Osteoblast (primary cell): ENCODE results near the gene SFI1. TPM values are rescaled to one million over a fixed set of nuclear protein-coding genes. Genes with fewer than 3 reads are reported as not detected.

ENCODE experiments used
- DNase-seq: peaks from one replicate; pipeline ENCODE4 v3.0.0; 2011; ENCODE audit warnings: low spot score, mixed read lengths; ENCODE audit not compliant: insufficient read length; ENCODE audit errors: missing footprints
- H2AFZ ChIP-seq: 2 replicates; pipeline ENCODE4 v1.6.0; 2011; ENCODE audit warnings: mild to moderate bottlenecking, low read length
- H3K27ac ChIP-seq: 2 replicates; pipeline ENCODE4 v1.5.1; 2011; ENCODE audit warnings: mild to moderate bottlenecking, low read depth, low read length, moderate library complexity
- H3K27me3 ChIP-seq: 2 replicates; pipeline ENCODE4 v1.6.0; 2012; ENCODE audit warnings: mild to moderate bottlenecking, control low read depth, inconsistent platforms, low read length, moderate library complexity; ENCODE audit not compliant: insufficient read depth
- H3K36me3 ChIP-seq: 2 replicates; pipeline ENCODE4 v1.5.1; 2011; ENCODE audit warnings: mild to moderate bottlenecking, low read length, control low read depth, moderate library complexity; ENCODE audit not compliant: insufficient read depth
- H3K4me1 ChIP-seq: 2 replicates; pipeline ENCODE4 v1.5.1; 2011; ENCODE audit warnings: mild to moderate bottlenecking, low read length, control low read depth, moderate library complexity; ENCODE audit not compliant: insufficient read depth
- H3K4me2 ChIP-seq: 2 replicates; pipeline ENCODE4 v1.6.0; 2011; ENCODE audit warnings: mild to moderate bottlenecking, low read length; ENCODE audit not compliant: insufficient read depth
- H3K4me3 ChIP-seq: fragments of 200-600 bp; sonication (generic); 3 replicates; pipeline ENCODE4 v1.5.1; 2012; ENCODE audit warnings: mild to moderate bottlenecking, low read length, inconsistent platforms; ENCODE audit not compliant: insufficient read depth
- H3K79me2 ChIP-seq: 2 replicates; pipeline ENCODE4 v1.6.0; 2012; ENCODE audit warnings: mild to moderate bottlenecking, low read length, control low read depth, inconsistent platforms; ENCODE audit not compliant: insufficient read depth
- H3K9me3 ChIP-seq: 2 replicates; pipeline ENCODE4 v1.5.1; 2011; ENCODE audit warnings: low read depth, low read length, control low read depth
- H4K20me1 ChIP-seq: 2 replicates; pipeline ENCODE4 v1.6.0; 2012; ENCODE audit warnings: mild to moderate bottlenecking, low read length, control low read depth; ENCODE audit not compliant: insufficient read depth
- total RNA-seq: library from RNA; depleted of rRNA; stranded (reverse); fragments of >200 nt; gene quantifications from 2 replicates; pipeline ENCODE4 v1.2.3, GENCODE V29; 2012
- TF ChIP-seq, protein P1 (sequence below): IDR thresholded peaks from 2 replicates; pipeline ENCODE4 v1.5.1; 2011; ENCODE audit warnings: mild to moderate bottlenecking, low read depth, low read length, moderate library complexity; ENCODE audit errors: extremely low read depth

SFI1 gene
- total RNA-seq, 1 donor: 16.6 TPM

- Histone ChIP-seq H3K79me2 (no peaks in the 10 kb centered on the region), H3K4me2 (no peak overlapping the region), H3K27ac (no peak overlapping the region), H3K4me3 (no peak overlapping the region), H3K27me3 (no peaks in the 10 kb centered on the region), H3K4me1 (no peaks in the 10 kb centered on the region), H4K20me1 (no peaks in the 10 kb centered on the region), H2AFZ (no peak overlapping the region), H3K36me3 (no peaks in the 10 kb centered on the region), H3K9me3 (no peaks in the 10 kb centered on the region)
- DNase-seq: peak; percentile 72
- TF ChIP-seq, protein P1, sequence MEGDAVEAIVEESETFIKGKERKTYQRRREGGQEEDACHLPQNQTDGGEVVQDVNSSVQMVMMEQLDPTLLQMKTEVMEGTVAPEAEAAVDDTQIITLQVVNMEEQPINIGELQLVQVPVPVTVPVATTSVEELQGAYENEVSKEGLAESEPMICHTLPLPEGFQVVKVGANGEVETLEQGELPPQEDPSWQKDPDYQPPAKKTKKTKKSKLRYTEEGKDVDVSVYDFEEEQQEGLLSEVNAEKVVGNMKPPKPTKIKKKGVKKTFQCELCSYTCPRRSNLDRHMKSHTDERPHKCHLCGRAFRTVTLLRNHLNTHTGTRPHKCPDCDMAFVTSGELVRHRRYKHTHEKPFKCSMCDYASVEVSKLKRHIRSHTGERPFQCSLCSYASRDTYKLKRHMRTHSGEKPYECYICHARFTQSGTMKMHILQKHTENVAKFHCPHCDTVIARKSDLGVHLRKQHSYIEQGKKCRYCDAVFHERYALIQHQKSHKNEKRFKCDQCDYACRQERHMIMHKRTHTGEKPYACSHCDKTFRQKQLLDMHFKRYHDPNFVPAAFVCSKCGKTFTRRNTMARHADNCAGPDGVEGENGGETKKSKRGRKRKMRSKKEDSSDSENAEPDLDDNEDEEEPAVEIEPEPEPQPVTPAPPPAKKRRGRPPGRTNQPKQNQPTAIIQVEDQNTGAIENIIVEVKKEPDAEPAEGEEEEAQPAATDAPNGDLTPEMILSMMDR: no peak
Measured at GRCh38 chr22:31595271-31595670, 98.9 kb downstream of the SFI1 start.

GRCh38 chr22:31602259-31602952, 106.1 kb downstream of the SFI1 start:
- Histone ChIP-seq H4K20me1 (no peaks in the 10 kb centered on the region), H3K4me3 (no peak overlapping the region), H3K27ac (peak overlapping the region; percentile 66), H3K9me3 (no peaks in the 10 kb centered on the region), H2AFZ (peak overlapping the region; percentile 46), H3K4me1 (peaks cover 13% of the 10 kb centered on the region), H3K36me3 (peaks cover 2% of the 10 kb centered on the region), H3K79me2 (no peaks in the 10 kb centered on the region), H3K27me3 (no peaks in the 10 kb centered on the region), H3K4me2 (no peak overlapping the region)
- peak; percentile 96 for DNase-seq
- TF ChIP-seq, protein P1: no peak

- peaks cover 13% of the 10 kb centered on the region for H3K4me1 ChIP-seq
- TF ChIP-seq, protein P1: no peak
Measured at GRCh38 chr22:31603081-31603525, 106.8 kb downstream of the SFI1 start.

DNA sequence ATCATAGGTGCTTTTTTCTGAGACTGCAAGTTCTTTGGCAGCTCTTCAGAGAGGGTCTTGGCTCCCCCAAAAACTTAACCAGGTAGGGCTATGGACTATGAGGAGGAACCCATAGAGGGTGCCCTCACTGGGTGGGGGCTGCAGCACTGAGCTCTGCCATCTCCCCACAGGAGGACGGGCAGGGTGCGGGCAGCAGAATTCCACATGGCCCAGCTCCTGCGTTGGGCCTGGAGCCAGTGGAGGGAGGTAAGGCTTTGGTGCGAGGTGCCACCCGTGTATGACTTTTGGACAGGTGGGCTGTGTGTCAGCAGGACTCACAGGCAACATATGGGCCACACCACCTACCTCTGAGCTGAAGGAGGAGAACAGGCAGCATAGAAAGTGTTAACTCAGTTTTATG, 107.2 kb downstream of the SFI1 start:
- Histone ChIP-seq H4K20me1 (no peaks in the 10 kb centered on the region), H3K4me3 (no peak overlapping the region), H3K4me1 (peaks cover 13% of the 10 kb centered on the region), H3K27me3 (no peaks in the 10 kb centered on the region), H3K79me2 (no peaks in the 10 kb centered on the region), H3K36me3 (peaks cover 2% of the 10 kb centered on the region), H2AFZ (no peak overlapping the region), H3K4me2 (no peak overlapping the region), H3K27ac (no peak overlapping the region), H3K9me3 (no peaks in the 10 kb centered on the region)
- DNase-seq: no peak
- TF ChIP-seq, protein P1: no peak

More at GRCh38 chr22:31603081-31603525, 106.8 kb downstream of the SFI1 start:
- no peaks in the 10 kb centered on the region for H3K9me3 ChIP-seq
- H3K27ac ChIP-seq: peak overlapping the region; percentile 66
- H3K36me3 ChIP-seq: peaks cover 2% of the 10 kb centered on the region
- no peak overlapping the region for H3K4me3 ChIP-seq
- H2AFZ ChIP-seq: no peak overlapping the region
- H3K79me2 ChIP-seq: no peaks in the 10 kb centered on the region
- H4K20me1 ChIP-seq: no peaks in the 10 kb centered on the region
- H3K4me2 ChIP-seq: no peak overlapping the region
- DNase-seq: no peak
- no peaks in the 10 kb centered on the region for H3K27me3 ChIP-seq
